Ovary (tissue), 9 donors: ENCODE results near the gene HS3ST6. TPM values are rescaled to one million over a fixed set of nuclear protein-coding genes. Genes with fewer than 3 reads are reported as not detected.
A peak's percentile ranks its signal among the peaks of the same experiment; 100 is the strongest.
"Not testable (repeated sequence)": the region's sequence is repeated elsewhere in the genome, so short reads cannot be mapped to it uniquely, and the experiment has no call there.

Source experiments
- DNase-seq, 5 donors: peaks; one replicate each; pipeline ENCODE4 v3.0.0-alpha.2; 2019 to 2020
- H3K27ac ChIP-seq, 2 donors: fragments of 200-600 bp; one replicate each; pipeline versions ENCODE4 v1.5.1 to v1.8.0; 2019 to 2022
- H3K27me3 ChIP-seq: fragments of 200-600 bp; one replicate; pipeline ENCODE4 v1.8.0; 2022
- H3K36me3 ChIP-seq: fragments of 200-600 bp; sonication (generic); one replicate; pipeline ENCODE4 v1.5.1; 2019
- H3K4me1 ChIP-seq: one replicate; pipeline ENCODE4 v1.8.1; 2013; ENCODE audit warnings: mild to moderate bottlenecking, moderate library complexity; ENCODE audit not compliant: insufficient read depth
- H3K4me3 ChIP-seq: fragments of 200-600 bp; sonication (generic); one replicate; pipeline ENCODE4 v1.5.1; 2017
- H3K9me3 ChIP-seq, 2 donors: fragments of 200-600 bp in 1 of 2; sonication (generic) in 1 of 2; one replicate each; pipeline versions ENCODE4 v1.5.1 to v1.8.1; 2013 to 2019; ENCODE audit warnings: mild to moderate bottlenecking in 1 of 2, moderate library complexity in 1 of 2
- EP300 ChIP-seq: sonication (generic); formaldehyde crosslinking; IDR thresholded peaks from one replicate; pipeline ENCODE4 v1.6.1; 2017; ENCODE audit warnings: antibody characterized with exemption
- POLR2A ChIP-seq: fragments of 450-650 bp; IDR thresholded peaks from one replicate; pipeline ENCODE4 v1.6.1; 2017; ENCODE audit warnings: antibody characterized with exemption, mild to moderate bottlenecking, moderate library complexity
- WGBS, 3 donors: extraction: QIAGEN DNeasy Blood & Tissue Kit in 1 of 3; methylation state at CpG; one replicate each; pipeline versions ENCODE4 v1.1.5 to v1.1.7; 2013 to 2017; 5-methylcytosine and 5-hydroxymethylcytosine counted together
- intact Hi-C, 4 donors: fragments of 100-400 bp; cut with DNase I; formaldehyde crosslinking; loops; one replicate each; pipeline versions ENCODE4 v1.11.0 to v1.15.1; 2022 to 2023
- polyA plus RNA-seq, 2 donors: library from polyadenylated mRNA; stranded (reverse); fragments of 200-250 nt in 1 of 2; fragments of 350-450 nt in 1 of 2; fragmentation: Illumina TruSeq in 1 of 2; extraction: RNeasy Lipid Tissue Mini Kit (QIAGEN cat#74804) in 1 of 2; gene quantifications; one replicate each; pipeline ENCODE4 v1.2.3, GENCODE V29; 2013 to 2014
- total RNA-seq, 7 donors: library from RNA; depleted of rRNA in 2 of 7; stranded (reverse); fragments of >200 nt in 2 of 7; fragmentation: NEBNext Ultra II Directional in 3 of 7; extraction: Animal tissue kit (Norgen Biotek cat#: 25700) in 3 of 7; gene quantifications; one replicate each; pipeline versions ENCODE4 v1.1.0 to v1.2.4, GENCODE V29; 2016 to 2023
- TF ChIP-seq, protein P1 (sequence below), 3 donors: fragments of 450-650 bp in 2 of 3; fragments of 200-600 bp in 1 of 3; IDR thresholded peaks; one replicate each; pipeline versions ENCODE4 v1.5.1 to v1.8.0; 2016 to 2022; ENCODE audit warnings: antibody characterized with exemption in 3 of 3, mild to moderate bottlenecking in 1 of 3
- donor health status: DM: no; HTN: no; CAD: no; lungs with moderate emphysema.
- donor health status: DM: no; HTN: no; CAD: no.
- donor health status: Bipolar disorder and iron deficiency.
- donor health status: DM: yes; HTN: yes; CAD: no.
- donor health status: DM: no; HTN: no; CAD: no.
- donor health status: DM: yes; HTN: yes; CAD: no.

HS3ST6 gene
- total and polyA plus RNA-seq, 9 donors: 0.69 to 1.8 TPM; not detected in 7

DNA sequence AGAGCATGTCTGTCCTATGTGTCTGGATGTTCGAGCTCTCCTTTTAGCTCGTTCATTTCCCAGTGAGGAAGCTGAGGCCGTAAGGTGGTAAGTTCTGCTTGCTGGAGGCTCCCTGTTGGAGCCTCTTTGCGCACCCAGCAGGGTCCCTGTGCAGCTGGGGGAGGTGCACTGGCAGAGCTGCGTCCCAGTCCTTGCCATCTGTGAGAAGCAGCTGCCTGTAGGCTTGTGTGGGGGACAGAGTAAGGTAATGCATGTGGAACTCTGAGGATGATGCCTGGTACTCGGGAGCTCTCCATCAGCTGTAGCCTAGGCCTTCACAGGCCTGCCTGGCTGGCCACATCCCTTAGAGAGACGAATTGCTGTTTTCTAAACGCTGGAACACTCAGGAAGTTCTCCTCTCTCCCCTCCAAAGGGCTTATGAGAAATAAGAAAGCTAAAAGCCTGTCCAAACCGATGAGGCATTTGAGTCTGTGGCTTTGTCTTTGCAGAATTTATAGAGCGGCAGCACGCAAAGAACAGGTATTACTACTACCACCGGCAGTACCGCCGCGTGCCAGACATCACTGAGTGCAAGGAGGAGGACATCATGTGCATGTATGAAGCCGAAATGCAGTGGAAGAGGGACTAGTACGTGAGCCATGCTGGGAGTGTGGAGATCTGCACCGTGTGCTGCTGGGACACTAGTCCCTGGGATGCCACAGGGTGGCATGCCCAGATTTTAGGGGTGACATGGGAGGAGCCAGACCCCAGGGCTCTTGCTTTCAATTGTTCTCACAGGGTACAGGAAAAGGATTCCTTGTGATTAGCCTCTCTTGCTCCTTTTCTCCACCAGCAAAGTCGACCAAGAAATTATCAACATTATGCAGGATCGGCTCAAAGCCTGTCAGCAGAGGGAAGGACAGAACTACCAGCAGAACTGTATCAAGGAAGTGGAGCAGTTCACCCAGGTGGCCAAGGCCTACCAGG lies 42.7 kb upstream of the HS3ST6 start:
- peaks cover 14% of the 10 kb centered on the region for H3K4me1 ChIP-seq
- 35 to 43% (median 35%) methylated on average over 20 of the region's 20 CpGs for WGBS, 3 donors
- H3K4me3 ChIP-seq: peak overlapping the region; percentile 75
- peak in 1 of 5 donors; percentile 44 for DNase-seq
- no peaks in the 10 kb centered on the region for H3K27me3 ChIP-seq
- no peak overlapping the region for H3K27ac ChIP-seq
- intact Hi-C loops: loop anchor here in 1 of 4 donors (10.0 kb wide), 1 partner anchor 1326 kb away; the partner anchor contains the start of genes METTL26 and WFIKKN1
- H3K36me3 ChIP-seq: no peaks in the 10 kb centered on the region
- TF ChIP-seq, protein P1, sequence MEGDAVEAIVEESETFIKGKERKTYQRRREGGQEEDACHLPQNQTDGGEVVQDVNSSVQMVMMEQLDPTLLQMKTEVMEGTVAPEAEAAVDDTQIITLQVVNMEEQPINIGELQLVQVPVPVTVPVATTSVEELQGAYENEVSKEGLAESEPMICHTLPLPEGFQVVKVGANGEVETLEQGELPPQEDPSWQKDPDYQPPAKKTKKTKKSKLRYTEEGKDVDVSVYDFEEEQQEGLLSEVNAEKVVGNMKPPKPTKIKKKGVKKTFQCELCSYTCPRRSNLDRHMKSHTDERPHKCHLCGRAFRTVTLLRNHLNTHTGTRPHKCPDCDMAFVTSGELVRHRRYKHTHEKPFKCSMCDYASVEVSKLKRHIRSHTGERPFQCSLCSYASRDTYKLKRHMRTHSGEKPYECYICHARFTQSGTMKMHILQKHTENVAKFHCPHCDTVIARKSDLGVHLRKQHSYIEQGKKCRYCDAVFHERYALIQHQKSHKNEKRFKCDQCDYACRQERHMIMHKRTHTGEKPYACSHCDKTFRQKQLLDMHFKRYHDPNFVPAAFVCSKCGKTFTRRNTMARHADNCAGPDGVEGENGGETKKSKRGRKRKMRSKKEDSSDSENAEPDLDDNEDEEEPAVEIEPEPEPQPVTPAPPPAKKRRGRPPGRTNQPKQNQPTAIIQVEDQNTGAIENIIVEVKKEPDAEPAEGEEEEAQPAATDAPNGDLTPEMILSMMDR (IDR thresholded peaks at IDR 0.05): no peak
- no peaks in the 10 kb centered on the region for H3K9me3 ChIP-seq

DNA sequence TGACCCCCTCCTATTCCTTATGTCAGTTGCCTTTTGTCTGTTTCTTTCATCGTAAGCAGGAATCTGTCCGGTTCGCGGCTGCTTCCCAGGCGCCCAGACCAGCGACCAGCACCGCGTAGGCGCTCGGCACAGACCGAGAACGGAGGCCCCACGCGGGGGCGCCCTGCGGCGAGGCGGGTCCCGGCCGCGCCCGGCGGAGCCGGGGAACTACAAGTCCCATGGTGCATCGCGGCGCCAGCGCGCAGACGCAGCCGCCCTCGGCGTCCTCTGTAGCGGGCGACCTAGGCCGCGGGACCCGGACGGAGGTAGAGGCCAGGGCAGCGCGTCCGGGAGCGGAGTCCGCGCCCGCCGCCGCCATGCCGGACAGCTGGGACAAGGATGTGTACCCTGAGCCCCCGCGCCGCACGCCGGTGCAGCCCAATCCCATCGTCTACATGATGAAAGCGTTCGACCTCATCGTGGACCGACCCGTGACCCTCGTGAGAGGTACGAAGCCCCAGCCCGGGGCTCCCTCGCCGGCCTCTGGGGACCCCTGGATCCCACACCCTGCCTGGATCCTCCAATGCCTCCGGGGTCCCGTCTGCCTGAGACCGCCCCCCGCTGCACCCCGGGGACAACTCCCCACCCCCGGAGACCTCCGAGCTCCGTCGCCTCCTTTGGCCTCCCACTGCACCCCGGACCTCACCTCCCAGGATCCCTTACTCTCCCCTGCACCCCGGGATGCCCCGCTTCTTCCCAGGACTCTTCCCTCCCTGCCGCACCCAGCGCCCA lies 41.2 kb upstream of the HS3ST6 start, which contains the start of gene NDUFB10:
NDUFB10 (plus strand) TSS at position 270 of the 771 bp plus-strand sequence; CDS start at position 357, 87 bp downstream.
- Histone ChIP-seq H3K27ac (peak within 1 kb of the TSS in 1 of 2 donors; percentile 55), H3K4me1 (peaks cover 9% of the 10 kb centered on the region), H3K4me3 (peak within 1 kb of the TSS; percentile 75), H3K36me3 (no peaks in the 10 kb centered on the region), H3K9me3 (no peaks in the 10 kb centered on the region), H3K27me3 (no peaks in the 10 kb centered on the region)
- intact Hi-C loops: loop anchor here in 1 of 4 donors (10.0 kb wide), 1 partner anchor 1325 kb away; the partner anchor contains the start of genes METTL26 and WFIKKN1
- TF ChIP-seq EP300 (no peak), POLR2A (peak; percentile 44)
- TF ChIP-seq, protein P1 (IDR thresholded peaks at IDR 0.05): peak; percentile 68 to 74 (median 70)
- whole genome bisulfite sequencing, 3 donors: 1% methylated on average over 65 to 79 of the region's 79 CpGs
- DNase-seq: peak; percentile 87 to 95 (median 93)

DNA sequence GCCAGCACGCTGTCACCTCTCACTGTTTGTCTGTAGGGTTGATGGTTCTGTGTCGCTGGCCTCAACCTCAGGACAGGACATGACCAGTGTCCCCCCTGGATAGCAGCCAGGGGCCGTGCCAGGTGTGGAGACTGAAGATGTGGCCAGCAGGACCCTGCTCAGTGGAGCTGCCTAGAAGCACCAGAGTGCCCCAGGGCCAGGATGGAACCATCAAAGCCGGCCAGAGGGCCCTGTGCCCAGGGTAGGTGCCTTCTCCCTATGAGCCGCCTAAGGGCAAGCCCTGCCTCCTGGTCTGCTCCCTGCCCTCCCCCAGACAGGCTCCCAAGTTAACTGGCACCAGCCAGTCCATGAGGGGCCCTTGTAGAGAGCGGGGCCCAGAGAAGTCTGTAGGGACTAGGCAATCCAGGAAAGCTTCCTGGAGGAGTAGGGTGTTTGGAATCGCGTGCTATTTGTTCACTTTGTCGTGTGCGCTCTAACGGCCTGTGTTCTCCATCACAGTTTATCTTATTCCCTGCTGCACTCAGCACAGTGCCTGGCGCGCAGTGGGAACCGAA lies 40.6 kb upstream of the HS3ST6 start:
- H3K27me3 ChIP-seq: no peaks in the 10 kb centered on the region
- peak overlapping the region in 1 of 2 donors; percentile 55 for H3K27ac ChIP-seq
- TF ChIP-seq POLR2A (no peak), EP300 (no peak)
- TF ChIP-seq, protein P1 (IDR thresholded peaks at IDR 0.05): no peak
- no peaks in the 10 kb centered on the region for H3K9me3 ChIP-seq
- peaks cover 9% of the 10 kb centered on the region for H3K4me1 ChIP-seq
- peak in 3 of 5 donors; percentile 63 to 70 (median 63) for DNase-seq
- H3K36me3 ChIP-seq: no peaks in the 10 kb centered on the region
- H3K4me3 ChIP-seq: no peak overlapping the region
- intact Hi-C loops: no loop called here
- WGBS, 3 donors: 25 to 37% (median 29%) methylated on average over 14 of the region's 14 CpGs

DNA sequence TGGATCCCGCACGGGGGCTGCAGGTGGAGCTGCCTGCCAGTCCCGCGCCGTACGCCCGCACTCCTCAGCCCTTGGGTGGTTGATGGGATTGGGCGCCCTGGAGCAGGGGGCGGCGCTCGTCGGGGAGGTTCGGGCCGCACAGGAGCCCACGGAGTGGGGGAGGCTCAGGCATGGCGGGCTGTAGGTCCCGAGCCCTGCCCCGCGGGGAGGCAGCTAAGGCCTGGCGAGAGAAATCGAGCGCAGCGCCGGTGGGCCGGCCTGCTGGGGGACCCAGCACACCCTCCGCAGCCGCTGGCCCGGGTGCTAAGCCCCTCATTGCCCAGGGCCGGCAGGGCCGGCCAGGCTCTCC lies 39.9 kb upstream of the HS3ST6 start:
- H3K27ac ChIP-seq, H3K9me3 ChIP-seq, H3K36me3 ChIP-seq, H3K4me1 ChIP-seq, H3K4me3 ChIP-seq, H3K27me3 ChIP-seq, intact Hi-C loops: not testable (repeated sequence)
- peak in 2 of 5 donors; percentile 39 to 47 for DNase-seq
- WGBS, 3 donors: 66 to 82% (median 79%) methylated on average over 22 to 30 of the region's 30 CpGs

DNA sequence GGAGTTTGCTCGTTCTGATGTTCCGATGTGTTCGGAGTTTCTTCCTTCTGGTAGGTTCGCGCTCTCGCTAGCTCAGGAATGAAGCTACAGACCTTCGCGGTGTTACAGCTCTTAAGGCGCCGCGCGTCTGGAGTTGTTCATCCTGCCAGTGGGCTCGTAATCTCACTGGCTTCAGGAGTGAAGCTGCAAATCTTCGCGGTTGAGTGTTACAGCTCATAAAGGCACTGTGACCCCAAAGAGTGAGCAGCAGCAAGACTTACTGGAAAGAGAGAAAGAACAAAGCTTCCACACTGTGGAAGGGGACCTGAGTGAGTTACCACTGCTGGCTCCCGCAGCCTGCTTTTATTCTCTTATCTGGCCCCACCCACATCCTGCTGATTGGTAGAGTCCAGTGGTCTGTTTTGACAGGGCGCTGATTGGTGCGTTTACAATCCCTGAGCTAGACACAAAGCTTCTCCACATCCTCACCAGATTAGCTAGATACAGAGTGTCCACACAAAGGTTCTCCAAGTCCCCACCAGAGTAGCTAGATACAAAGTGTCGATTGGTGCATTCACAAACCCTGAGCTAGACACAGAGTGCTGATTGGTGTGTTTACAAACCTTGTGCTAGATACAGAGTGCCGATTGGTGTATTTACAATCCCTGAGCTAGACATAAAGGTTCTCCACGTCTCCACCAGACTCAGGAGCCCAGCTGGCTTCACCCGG lies 39.4 kb upstream of the HS3ST6 start:
- H3K4me1 ChIP-seq, H3K27me3 ChIP-seq, H3K4me3 ChIP-seq, intact Hi-C loops, H3K9me3 ChIP-seq, H3K36me3 ChIP-seq, H3K27ac ChIP-seq: not testable (repeated sequence)
- DNase-seq: peak in 1 of 5 donors; percentile 19
- 80 to 87% (median 85%) methylated on average over 20 to 22 of the region's 22 CpGs for WGBS, 3 donors
